Stimulated activated CD4-positive, alpha-beta T cell treated with anti-CD3 and anti-CD28 coated beads, Interleukin-12 subunit alpha, Interleukin-12 subunit beta, amount 100 ng/mL, for 24 hours (primary cell): ENCODE results near the gene ZFAND4.
"Not testable (repeated sequence)": the region's sequence is repeated elsewhere in the genome, so short reads cannot be mapped to it uniquely, and the experiment has no call there.

ENCODE experiments used
- DNase-seq, 2 experiments: peaks; one replicate each; pipeline ENCODE4 v3.0.0-alpha.2; 2020; ENCODE audit warnings: low read depth in 2 of 2

The ZFAND4 gene

DNA sequence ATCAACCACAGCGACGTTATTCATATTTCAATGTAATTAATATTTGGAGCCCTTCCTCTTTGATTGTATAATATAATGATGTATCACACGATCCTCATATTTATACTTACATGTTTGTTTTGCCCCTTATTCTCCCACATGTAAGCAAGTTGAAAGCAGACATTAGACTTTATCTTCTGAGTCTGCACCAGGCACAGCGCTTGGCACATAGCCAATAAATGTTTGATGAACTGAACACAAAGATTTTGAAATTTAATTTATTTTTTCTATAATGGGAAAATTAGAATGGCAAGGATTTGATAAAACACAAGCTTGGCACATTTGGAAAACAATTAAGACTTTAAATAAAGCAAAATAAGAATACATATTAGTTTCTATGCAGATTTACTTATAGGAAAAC is 31.6 kb downstream of the ZFAND4 start:
- no peak for DNase-seq

DNA sequence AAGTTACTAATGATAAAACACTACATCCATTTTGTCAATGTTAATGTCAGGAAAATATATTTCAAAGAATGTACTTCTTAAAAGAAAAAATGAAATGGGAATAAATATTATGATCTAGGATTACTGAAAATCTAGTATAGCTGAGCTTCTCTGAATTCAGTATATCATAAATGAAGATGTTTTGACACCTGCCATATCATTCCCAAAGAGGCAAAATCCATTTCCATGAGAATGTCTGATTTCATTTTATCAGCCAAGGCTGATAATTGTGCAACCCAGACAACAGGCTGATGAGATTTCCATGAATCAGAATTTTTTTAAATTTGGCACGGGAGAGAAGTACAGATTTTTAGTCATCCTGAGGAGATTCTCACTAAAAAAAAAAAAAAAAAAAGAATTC is 32.5 kb downstream of the ZFAND4 start:
- DNase-seq: no peak

DNA sequence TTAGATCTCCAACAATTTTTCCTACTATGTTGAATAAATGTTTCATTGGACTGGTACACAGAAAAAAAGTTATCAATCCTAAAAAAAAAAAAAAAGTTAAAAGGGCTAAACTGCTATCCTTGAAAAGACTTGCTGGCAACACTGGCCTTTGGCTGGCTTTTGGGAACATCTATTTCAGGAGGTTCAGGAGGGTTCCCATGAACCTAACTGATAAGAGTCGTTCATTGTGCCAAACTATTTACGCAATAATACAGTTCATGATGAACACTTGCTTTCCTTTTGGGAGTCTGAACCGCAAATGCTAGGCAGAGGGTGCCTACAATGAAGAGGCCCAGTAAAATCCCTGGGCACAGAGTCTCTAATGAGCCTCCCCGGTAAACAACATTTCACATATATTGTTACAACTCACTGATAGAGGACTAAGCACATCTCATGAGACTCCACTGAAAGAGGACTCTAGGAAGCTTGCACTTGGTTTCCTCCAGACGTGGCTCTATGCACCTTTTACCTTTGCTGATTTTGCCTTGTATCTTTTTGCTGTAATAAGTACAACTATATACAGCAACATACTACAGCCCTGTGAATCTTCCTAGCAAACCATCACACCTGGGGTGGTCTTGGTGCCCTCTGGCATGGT is 45.0 kb downstream of the ZFAND4 start:
- DNase-seq: no peak

DNA sequence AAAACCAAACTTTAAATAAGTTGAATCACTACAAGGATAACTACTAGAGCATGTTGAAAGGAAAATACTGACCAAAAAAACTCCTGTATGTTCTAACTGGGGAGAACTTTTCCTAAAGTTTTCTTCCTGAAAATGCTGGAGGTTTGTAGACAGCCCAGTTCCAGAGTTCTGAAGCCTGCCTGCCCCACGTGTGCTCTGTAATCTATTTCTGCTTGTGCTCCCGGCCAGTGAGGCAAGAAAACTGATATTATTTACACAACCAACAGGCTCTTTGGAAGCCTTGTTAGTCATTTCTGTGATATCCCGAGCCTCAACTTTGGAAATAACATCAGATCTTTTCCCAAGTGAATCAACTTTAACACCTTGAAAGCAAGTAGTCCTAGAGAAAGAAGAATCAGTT is 46.7 kb downstream of the ZFAND4 start:
- DNase-seq: no peak

DNA sequence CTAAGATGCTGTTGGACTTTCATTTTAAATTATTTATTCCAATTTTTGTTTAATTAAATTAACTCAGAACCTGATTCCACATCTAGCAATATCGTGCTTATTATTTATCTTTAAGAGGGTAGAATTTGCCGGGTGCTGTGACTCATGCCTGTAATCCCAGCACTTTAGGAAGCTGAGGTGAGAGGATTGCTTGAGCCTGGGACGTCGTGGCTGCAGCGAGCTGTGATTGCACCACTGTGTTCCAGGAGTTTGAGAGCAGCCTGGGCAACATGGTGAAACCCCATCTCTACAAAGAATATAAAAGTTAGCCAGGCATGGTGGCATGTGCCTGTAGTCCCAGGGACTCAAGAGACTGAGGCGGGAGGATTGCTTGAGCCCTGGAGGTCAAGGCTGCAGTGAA is 47.8 kb downstream of the ZFAND4 start:
- no peak for DNase-seq

DNA sequence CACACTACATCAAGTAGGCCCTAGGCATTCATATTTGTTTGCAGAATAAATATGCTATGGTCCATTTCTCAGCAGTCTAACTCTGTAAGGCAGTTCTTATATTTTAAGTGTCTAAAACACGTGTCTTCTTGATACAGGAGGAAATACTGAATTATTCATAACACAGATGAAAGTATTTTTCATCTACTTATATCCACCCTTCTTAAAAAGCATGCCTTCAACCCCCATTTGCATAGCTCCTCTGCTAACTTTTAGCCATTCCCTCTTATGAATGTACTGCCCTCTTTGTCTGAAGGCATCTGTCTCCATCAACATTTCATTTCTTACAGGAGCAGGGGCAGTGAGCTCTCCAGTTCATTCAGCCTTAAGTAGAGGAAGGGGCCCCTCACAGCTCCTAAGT is 57.7 kb downstream of the ZFAND4 start:
- no peak for DNase-seq

DNA sequence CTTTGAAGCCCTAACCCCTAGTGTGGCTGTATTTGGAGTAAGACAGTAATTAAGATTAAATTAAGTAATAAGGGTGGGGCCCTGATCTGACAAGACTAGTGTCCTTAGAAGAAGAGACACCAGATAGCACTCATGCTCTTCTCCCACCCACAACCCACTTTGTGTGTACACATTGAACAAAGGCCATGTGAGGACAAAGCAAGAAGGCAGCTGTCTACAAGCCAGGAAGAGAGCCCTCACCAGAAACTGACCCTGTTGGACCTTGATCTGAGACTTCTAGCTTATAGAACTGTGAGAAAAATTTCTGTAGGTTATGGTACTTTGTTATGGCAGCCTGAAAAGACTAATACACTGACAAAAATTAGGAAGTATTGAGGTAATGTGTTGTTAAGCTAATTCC is 59.8 kb downstream of the ZFAND4 start:
- no peak for DNase-seq

DNA sequence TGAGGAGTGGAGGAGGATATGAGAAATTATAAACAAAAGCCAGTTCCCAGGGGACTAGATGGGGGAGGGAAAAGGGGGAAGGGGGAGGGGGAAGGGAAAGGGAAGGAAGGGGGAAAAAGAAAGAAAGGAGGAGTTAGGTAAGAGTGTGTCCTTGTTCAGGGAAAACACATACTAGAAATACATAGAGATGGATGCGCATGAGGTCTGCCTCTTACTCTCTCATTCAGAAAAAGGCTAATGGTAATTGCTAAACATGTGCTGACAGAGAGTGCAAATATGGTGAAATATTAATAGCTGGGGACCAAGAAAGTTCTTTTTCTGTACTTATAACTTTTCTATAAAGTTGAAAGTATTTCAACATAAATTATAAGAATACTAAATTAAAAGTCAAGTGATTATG is 64.5 kb downstream of the ZFAND4 start:
- DNase-seq: no peak

DNA sequence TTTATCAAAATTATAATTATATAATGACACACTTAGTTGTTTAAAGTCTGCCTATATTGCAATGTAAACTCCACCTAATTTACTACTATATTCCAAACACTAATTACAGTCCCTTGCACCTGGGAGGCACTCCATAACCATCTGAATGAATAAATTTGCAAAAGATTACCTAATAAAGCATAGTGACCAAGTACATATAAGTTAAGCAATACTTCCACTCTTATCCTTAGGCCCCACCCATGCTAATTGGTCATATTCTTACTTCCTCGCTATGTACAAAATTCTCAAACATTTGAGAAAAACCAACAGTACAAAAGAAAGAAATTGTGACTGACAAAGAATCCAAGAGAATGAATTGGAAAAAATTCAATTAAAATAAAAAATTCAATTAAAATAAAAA is 65.3 kb downstream of the ZFAND4 start:
- DNase-seq: no peak

DNA sequence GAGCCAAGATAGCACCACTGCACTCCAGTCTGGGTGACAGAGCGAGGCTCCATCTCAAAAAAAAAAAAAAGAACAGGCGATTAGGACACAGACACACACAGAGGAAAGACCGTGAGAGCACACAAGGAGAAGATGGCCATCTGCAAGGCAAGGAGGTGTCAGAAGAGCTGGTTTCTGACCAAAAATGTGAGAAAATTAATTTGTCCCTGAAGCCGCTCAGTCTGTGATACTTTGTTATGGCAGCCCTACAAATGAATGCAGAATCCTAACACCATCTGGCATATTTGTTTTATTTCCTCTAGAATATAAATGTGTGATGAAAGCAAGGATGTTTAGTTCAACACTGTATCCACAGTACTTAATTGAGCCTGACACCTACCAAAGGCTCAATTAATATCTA is 69.7 kb downstream of the ZFAND4 start:
- no peak for DNase-seq

DNA sequence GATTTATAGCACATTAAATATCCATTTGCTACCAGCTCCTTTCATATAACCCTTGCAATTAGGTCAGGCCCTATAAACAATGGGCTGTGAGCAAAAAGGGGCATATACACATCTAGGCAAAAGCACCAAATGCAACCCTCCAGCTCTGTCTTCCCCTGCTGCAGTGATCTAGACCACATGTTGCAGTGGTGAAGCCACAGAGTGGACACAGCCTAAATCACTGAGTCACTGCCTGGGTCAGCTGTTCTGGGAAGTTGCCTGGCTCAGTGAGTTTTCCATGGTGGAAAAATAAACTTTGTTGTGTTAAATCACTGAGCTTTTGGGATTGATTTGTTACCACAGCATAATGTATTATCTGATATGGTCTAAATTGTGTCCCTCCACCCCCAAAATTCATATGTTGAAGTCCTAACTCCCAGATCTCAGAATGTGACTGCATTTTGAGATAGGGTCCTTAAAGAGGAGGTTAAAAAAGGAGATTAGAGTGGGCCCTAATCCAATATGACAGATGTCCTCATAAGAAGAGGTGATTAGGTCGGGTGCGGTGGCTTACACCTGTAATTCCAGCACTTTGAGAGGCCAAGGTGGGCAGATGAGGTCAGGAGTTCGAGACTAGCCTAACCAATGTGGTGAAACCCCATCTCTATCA is 70.4 kb downstream of the ZFAND4 start:
- no peak for DNase-seq

DNA sequence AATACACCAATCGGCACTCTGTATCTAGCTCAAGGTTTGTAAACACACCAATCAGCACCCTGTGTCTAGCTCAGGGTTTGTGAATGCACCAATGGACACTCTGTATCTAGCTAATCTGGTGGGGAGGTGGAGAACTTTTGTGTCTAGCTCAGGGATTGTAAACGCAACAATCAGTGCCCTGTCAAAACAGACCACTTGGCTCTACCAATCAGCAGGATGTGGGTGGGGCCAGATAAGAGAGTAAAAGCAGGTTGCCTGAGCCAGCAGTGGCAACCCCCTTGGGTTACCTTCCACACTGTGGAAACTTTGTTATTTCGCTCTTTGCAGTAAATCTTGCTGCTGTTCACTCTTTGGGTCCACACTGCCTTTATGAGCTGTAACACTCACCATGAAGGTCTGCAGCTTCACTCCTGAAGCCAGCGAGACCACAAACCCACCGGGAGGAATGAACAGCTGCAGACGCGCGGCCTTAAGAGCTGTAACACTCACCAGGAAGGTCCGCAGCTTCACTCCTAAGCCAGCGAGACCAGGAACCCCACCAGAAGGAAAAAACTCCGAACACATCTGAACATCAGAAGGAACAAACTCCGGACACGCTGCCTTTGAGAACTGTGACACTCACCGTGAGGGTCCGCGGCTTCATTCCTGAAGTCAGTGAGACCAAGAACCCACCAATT is 71.2 kb downstream of the ZFAND4 start:
- DNase-seq: not testable (repeated sequence)

DNA sequence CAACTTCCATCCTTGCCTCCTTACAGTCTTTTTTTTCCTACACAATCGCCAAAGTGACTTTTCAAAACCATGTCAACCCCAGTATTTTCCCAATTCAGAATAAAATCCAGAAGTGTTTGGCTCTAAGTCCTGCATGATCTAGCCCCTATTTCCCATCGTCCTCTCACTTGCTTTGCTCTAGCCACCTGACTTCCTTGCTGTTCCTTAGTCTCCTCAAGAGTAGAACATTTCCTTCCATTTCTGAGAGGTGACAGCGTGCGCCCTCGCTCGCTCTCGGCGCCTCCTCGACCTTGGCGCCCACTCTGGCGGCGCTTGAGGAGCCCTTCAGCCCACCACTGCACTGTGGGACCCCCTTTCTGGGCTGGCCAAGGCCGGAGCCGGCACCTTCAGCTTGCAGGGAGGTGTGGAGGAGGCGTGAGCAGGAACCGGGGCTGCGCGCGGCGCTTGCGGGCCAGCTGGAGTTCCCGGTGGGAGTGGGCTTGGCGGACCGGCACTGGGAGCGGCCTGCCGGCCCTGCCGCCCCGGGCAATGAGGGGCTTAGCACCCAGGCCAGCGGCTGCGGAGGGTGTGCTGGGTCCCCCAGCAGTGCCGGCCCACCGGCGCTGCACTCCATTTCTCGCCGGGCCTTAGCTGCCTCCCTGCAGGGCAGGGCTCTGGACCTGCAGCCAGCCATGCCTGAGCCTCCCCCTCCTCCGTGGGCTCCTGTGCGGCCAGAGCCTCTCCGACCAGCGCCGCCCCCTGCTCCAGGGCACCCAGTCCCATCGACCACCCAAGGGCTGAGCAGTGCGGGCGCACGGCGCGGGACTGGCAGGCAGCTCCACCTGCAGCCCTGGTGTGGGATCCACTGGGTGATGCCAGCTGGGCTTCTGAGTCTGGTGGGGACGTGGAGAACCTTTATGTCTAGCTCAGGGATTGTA is 72.0 kb downstream of the ZFAND4 start:
- not testable (repeated sequence) for DNase-seq

DNA sequence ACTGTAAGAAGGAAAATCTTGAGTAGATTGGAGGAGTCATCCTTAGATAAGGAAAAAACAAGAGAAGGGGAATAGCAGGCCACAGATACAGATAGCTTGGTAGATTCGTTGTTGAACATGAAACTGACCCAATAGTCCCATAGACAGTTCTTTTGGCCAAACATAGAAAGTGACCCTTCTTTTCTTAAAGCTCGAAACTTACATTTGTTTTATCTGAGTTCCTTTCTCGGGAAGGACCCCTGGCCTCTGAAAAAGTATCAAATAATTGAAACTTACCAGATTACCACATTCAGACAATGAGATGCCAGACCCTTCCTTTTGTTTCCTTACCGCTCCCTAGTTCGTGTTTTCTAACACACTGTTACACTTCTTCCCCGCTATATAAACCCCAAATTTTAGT is 72.9 kb downstream of the ZFAND4 start:
- DNase-seq: no peak

DNA sequence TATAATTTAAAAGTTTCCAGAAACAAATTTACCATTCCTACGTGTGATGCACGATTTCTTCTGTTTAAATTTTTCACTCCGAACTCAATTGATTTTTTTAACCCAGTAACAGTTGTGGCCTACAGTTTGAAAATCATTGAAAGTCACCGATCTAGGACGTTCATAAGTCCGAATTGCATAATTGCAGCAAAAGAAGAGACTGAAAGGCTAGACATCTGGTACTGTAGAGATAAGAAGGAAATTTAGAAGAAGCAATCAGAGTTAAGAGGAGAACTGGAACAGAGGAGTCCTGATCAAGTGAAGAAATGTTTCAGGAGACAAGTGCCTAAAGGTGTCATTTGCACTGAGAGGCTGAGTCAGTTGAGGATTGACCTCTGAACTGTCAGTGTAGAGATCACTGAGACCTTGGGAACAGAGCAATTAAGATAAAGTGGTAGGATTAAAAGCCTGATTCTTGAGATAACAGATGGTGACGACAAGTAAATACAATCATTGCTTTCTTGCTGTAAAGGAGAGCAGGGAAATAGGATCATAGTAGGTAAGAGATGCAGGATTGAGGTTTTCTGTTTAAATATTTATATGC is 73.5 kb downstream of the ZFAND4 start:
- no peak for DNase-seq

DNA sequence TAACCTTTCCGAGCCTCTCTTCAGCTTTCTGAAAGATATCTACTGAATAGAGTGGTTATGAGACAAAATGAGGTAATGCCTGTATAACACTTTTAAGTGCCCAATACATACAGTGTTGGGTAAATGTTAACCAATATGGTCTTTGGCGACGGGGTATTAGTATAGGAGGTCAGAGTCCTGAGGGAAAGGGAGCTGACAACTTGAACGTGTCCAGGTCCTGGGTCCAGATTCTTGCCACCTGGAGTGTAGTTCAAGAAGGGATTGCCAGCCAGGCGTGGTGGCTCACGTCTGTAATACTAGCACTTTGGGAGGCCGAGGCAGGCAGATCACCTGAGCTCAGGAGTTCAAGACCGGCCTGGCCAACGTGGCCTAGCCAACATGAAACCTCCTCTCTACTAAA is 76.0 kb downstream of the ZFAND4 start:
- no peak for DNase-seq

DNA sequence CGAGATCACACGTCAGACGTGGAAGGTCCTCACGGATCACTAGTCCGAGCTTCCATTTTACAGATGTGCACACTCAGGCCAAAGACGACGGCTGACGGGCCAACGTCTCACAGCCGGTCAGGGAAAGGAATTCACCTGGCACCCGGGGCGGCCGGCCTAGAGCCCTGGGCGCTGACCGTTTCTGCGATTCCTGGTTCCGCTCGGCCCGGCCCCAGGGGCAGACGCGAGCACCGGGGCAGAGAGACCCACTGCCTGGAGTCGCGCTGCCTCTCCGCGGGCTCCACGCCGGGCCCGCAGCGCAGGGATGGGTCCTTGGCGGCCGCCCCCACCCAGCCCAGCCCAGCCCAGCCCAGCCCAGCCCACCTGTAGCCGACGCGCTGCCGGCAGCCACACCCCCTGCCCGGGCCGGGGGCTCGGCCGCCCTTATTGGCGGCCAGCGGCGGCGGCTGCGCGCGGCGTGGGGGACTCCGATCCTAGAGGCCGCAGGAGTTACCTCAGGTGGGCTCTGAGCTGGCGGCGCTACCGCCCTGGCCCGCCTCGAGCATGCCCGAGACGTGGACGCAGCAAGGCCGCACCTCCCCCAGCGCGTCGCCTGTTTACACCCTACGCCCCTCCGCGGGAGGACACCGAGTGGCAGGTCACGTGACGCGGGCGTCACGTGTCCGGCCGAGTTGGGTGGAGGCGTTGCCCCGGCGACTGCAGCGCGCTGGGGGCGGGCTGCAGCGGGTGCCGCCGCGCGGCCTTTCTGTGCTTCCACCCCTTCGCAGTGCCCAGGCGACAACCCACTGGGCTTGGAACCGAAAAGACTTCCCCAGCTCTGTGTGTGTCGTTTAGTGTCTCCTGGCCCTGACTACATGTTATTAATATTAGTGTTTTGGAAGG is 78.1 kb downstream of the ZFAND4 start:
- DNase-seq: peak; percentile 78 to 84

DNA sequence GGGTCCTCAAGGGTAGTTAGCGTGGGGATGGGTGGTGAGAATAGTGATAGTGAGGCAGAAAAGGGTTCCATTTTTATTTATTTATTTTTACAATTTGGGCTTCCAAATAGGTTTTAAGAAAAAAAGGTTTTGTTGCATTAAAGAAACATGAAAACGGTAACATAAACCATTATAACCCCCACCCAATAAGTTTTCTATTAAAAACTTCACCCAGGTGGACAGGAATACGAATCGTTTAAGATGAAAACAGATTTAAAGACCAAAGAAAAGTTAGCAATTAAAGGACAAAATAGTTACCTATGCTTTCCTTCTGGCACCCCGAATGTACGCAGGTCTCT is 78.7 kb downstream of the ZFAND4 start:
- no peak for DNase-seq

DNA sequence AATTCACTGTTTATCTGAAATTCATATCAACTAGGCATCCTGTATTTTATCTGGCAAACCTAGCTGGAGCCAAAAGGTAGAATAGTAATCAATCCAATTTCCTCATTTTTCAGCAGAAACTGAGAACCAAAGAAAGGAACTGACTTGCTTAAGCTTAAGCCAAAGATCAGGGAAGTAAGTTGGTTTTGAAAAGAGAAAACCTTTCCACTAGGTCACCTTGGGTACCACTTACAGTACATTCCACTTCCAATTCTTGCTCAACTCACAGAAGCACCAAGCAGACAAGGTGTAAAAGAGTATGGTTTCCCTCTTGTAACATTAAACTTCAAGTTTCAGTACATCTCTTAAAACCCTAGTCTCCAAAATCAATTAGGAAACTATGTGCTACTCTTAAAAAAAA is 79.6 kb downstream of the ZFAND4 start:
- DNase-seq: no peak

DNA sequence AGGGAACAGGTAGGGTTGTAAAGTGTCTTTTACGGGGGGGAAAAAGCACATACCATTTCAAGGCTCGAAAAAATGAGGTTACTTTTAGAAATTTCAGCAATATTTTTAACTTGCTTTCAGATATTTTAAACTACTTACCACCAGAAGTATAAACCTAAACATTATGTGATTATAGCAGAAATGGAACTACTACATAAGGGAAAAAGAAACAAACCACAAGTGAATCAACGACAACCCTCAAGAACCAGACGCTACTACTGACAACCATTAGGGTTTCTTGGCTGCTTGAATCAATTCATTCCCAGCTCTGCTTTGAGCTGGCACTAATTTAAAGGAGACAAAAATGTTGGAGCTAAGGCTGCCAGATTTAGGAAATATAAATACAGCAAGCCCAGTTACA is 80.1 kb downstream of the ZFAND4 start:
- no peak for DNase-seq

DNA sequence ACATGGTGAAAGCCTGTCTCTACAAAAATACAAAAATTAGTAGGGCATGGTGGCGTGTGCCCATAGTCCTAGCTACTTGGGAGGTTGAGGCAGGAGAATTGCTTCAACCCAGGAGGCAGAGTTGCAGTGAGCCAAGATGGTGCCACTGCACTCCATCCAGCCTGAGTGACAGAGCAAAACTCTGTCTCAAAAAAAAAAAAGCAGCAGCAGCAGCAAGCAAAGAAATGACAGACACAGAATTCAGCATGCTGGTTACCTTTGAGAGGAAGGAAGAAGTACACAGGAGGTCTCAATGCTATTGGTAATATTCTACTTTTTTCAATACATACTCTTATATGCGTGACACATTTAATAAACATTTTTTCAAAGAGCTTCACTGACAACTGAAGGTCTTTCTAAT is 81.3 kb downstream of the ZFAND4 start:
- DNase-seq: no peak
